Upper lobe of left lung (tissue), 6 donors: ENCODE results near the gene RTN4. TPM values are rescaled to one million over a fixed set of nuclear protein-coding genes. Genes with fewer than 3 reads are reported as not detected.

ENCODE experiments used
- ATAC-seq, 2 donors: fragments of 200-7000 bp; cut with Tn5 transposase; one replicate each; pipeline ENCODE4 v1.9.1; 2022; ENCODE audit warnings: mild to moderate bottlenecking in 2 of 2, moderate library complexity in 2 of 2; ENCODE audit not compliant: low FRiP score in 2 of 2
- DNase-seq, 2 donors: peaks; one replicate each; pipeline ENCODE4 v3.0.0-alpha.2; 2019 to 2020
- H3K27ac ChIP-seq, 4 donors: fragments of 200-600 bp; sonication (generic); one replicate each; pipeline ENCODE4 v1.5.1; 2016 to 2019
- H3K27me3 ChIP-seq, 4 donors: fragments of 200-600 bp; sonication (generic); one replicate each; pipeline ENCODE4 v1.5.1; 2017 to 2019
- H3K36me3 ChIP-seq, 4 donors: fragments of 200-600 bp; sonication (generic); one replicate each; pipeline ENCODE4 v1.5.1; 2016 to 2019
- H3K4me1 ChIP-seq, 4 donors: fragments of 200-600 bp; sonication (generic); one replicate each; pipeline ENCODE4 v1.5.1; 2018 to 2019
- H3K4me3 ChIP-seq, 4 donors: fragments of 200-600 bp; sonication (generic); one replicate each; pipeline ENCODE4 v1.5.1; 2017 to 2019; ENCODE audit warnings: mild to moderate bottlenecking in 2 of 4, moderate library complexity in 1 of 4
- H3K9me3 ChIP-seq, 4 donors: fragments of 200-600 bp; sonication (generic); one replicate each; pipeline ENCODE4 v1.5.1; 2018 to 2019
- CTCF ChIP-seq, 6 experiments: fragments of 450-650 bp in 4 of 6; fragments of 200-600 bp in 2 of 6; sonication (generic) in 2 of 6; IDR thresholded peaks; one replicate each; pipeline ENCODE4 v1.5.1; 2016 to 2019; ENCODE audit warnings: antibody characterized with exemption in 6 of 6
- EP300 ChIP-seq, 4 donors: sonication (generic); formaldehyde crosslinking; IDR thresholded peaks; one replicate each; pipeline ENCODE4 v1.5.1; 2017; ENCODE audit warnings: antibody characterized with exemption in 4 of 4, control low read depth in 2 of 4
- POLR2A ChIP-seq, 4 donors: fragments of 450-650 bp; IDR thresholded peaks; one replicate each; pipeline ENCODE4 v1.5.1; 2016 to 2017; ENCODE audit warnings: antibody characterized with exemption in 4 of 4, mild to moderate bottlenecking in 2 of 4
- POLR2AphosphoS5 ChIP-seq, 2 donors: sonication (generic); formaldehyde crosslinking; IDR thresholded peaks; one replicate each; pipeline ENCODE4 v1.5.1; 2017; ENCODE audit warnings: antibody characterized with exemption in 2 of 2
- WGBS, 2 donors: methylation state at CpG; one replicate each; pipeline ENCODE4 v1.1.5; 2017 to 2018; 5-methylcytosine and 5-hydroxymethylcytosine counted together
- total RNA-seq, 6 donors: library from RNA; depleted of rRNA in 4 of 6; stranded (reverse); fragments of >200 nt in 4 of 6; gene quantifications; one replicate each; pipeline versions ENCODE4 v1.1.0 to v1.2.1, GENCODE V29; 2016 to 2021
- donor health status: DM: no; HTN: no; CAD: no; lungs with moderate emphysema.
- donor health status: DM: no; HTN: yes; CAD: no; lungs with severe emphysema.

Gene RTN4
- total RNA-seq, 6 donors from 2014 or later: 128 to 345 (median 233) TPM

GRCh38 chr2:54977149-54977548 lies 73.1 kb downstream of the RTN4 start:
- Histone ChIP-seq H3K27me3 (no peaks in the 10 kb centered on the region), H3K27ac (peak overlapping the region in 1 of 4 donors; percentile 64), H3K9me3 (no peaks in the 10 kb centered on the region), H3K36me3 (peaks cover 0 to 31% (median 1%) of the 10 kb centered on the region in 4 donors), H3K4me3 (no peak overlapping the region), H3K4me1 (peaks cover 33 to 69% (median 51%) of the 10 kb centered on the region in 4 donors)
- ATAC-seq (no peak), DNase-seq (no peak)
- WGBS, 2 donors: 39 to 45% methylated on average over 2 of the region's 2 CpGs
- TF ChIP-seq POLR2A (IDR thresholded peaks at IDR 0.05) (no peak), POLR2AphosphoS5 (IDR thresholded peaks at IDR 0.05) (no peak), CTCF (IDR thresholded peaks at IDR 0.05) (no peak), EP300 (IDR thresholded peaks at IDR 0.05) (no peak)

DNA sequence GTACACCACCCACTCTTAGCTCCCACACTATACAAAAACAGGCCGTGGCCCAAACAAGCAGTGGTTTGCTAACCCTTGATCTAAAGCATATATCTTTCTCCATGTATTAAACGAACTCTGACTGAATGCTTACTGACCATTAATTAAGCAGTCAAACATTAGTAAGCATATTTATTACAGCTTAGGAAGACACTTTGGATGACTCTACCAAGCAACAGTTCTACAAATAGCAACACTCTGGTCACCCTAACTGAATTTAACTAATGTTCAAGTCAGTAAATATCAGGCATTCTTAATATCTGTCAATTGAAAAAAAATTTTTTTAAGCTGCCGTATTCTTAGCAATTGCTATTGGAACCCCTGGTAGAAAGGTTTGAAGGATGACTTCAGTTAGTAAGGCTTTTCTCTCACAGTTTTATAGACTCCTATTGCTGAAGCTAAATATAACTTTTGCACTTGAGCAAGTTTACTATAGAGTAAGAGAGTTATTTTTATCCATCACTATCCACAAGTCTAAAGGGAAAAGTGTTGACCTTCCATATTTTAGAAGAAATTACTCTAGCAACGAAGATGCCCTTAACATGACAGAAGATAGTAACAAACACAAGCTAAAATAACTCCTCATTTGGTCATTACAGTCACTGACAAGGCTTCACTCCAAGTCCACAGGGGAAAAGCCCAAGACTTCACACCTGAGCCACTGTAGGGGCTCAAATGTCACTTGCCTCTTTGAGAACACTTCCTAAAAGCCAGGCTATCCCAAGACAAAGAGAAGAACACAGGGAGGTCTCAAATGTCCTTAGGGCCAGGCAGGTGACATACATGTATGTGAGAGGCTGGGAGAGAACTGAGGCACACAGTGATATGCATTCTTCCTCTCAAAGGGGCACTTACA lies 74.4 kb downstream of the RTN4 start:
- Histone ChIP-seq H3K4me1 (peaks cover 27 to 62% (median 42%) of the 10 kb centered on the region in 4 donors), H3K27me3 (no peaks in the 10 kb centered on the region), H3K9me3 (no peaks in the 10 kb centered on the region), H3K27ac (peak overlapping the region in 1 of 4 donors; percentile 64), H3K36me3 (peaks cover 0 to 23% (median 1%) of the 10 kb centered on the region in 4 donors), H3K4me3 (no peak overlapping the region)
- 80 to 82% methylated on average over 4 of the region's 4 CpGs for WGBS, 2 donors
- TF ChIP-seq EP300 (IDR thresholded peaks at IDR 0.05): no peak
- TF ChIP-seq POLR2A (IDR thresholded peaks at IDR 0.05): no peak
- no peak for TF ChIP-seq CTCF (IDR thresholded peaks at IDR 0.05)
- TF ChIP-seq POLR2AphosphoS5 (IDR thresholded peaks at IDR 0.05): no peak
- ATAC-seq (peak in 1 of 2 donors; percentile 53), DNase-seq (no peak)

GRCh38 chr2:54975175-54975574 lies 75.1 kb downstream of the RTN4 start:
- DNase-seq (no peak), ATAC-seq (no peak)
- Histone ChIP-seq H3K4me3 (no peak overlapping the region), H3K4me1 (peaks cover 27 to 55% (median 37%) of the 10 kb centered on the region in 4 donors), H3K27me3 (no peaks in the 10 kb centered on the region), H3K27ac (no peak overlapping the region), H3K36me3 (peaks cover 0 to 30% (median 1%) of the 10 kb centered on the region in 4 donors), H3K9me3 (no peaks in the 10 kb centered on the region)
- 87 to 95% methylated on average over 2 of the region's 2 CpGs for WGBS, 2 donors
- TF ChIP-seq CTCF (IDR thresholded peaks at IDR 0.05) (no peak), EP300 (IDR thresholded peaks at IDR 0.05) (no peak), POLR2AphosphoS5 (IDR thresholded peaks at IDR 0.05) (no peak), POLR2A (IDR thresholded peaks at IDR 0.05) (no peak)

DNA sequence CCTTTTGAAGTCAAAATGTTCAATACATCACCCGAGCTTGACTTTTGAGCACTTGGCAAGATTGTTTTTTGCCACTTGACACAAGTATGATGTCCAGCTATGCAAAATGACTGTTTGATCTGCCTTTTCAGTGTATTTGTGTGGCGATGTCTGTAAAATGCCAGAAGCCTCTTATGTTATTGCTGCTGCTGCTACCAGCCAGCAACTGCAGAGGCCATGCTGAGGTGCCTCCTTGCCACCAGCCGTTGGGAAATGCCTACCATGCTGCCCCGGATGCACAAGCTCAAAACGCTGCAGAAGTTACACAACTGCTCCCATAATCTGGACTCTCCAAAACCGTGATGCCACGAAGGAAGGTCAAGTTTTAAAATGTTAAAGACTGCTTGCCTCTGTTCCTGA lies 80.3 kb downstream of the RTN4 start:
- H3K36me3 ChIP-seq: peaks cover 0 to 38% (median 5%) of the 10 kb centered on the region in 4 donors
- no peak for TF ChIP-seq CTCF (IDR thresholded peaks at IDR 0.05)
- TF ChIP-seq POLR2A (IDR thresholded peaks at IDR 0.05): no peak
- no peak for TF ChIP-seq POLR2AphosphoS5 (IDR thresholded peaks at IDR 0.05)
- no peak for TF ChIP-seq EP300 (IDR thresholded peaks at IDR 0.05)
- H3K4me1 ChIP-seq: peaks cover 6 to 36% (median 12%) of the 10 kb centered on the region in 4 donors
- no peaks in the 10 kb centered on the region for H3K27me3 ChIP-seq
- H3K27ac ChIP-seq: peak overlapping the region in 2 of 4 donors; percentile 26 to 46
- H3K4me3 ChIP-seq: no peak overlapping the region
- WGBS, 2 donors: 62 to 77% methylated on average over 7 of the region's 7 CpGs
- peak in 1 of 2 donors; percentile 59 for DNase-seq
- no peaks in the 10 kb centered on the region for H3K9me3 ChIP-seq
- ATAC-seq: peak in 1 of 2 donors; percentile 56
